Fibroblast of lung (primary cell): ENCODE data around the gene PLB1. TPM values are rescaled to one million over a fixed set of nuclear protein-coding genes. Genes with fewer than 3 reads are reported as not detected.

Source experiments
- DNase-seq, 2 donors: peaks; one replicate each; pipeline versions ENCODE4 v3.0.0 to v3.0.0-alpha.2; 2010; ENCODE audit warnings: low read depth in 2 of 2
- H2AFZ ChIP-seq: 2 replicates; pipeline ENCODE4 v1.5.1; 2012; ENCODE audit warnings: low read length, control low read depth, inconsistent platforms
- H3K27ac ChIP-seq: 2 replicates; pipeline ENCODE4 v1.5.1; 2011; ENCODE audit warnings: low read length, control low read depth; ENCODE audit not compliant: insufficient read depth
- H3K27me3 ChIP-seq: 2 replicates; pipeline ENCODE4 v1.5.1; 2011; ENCODE audit warnings: mild to moderate bottlenecking, low read length; ENCODE audit not compliant: control insufficient read depth, insufficient read depth
- H3K36me3 ChIP-seq: 2 replicates; pipeline ENCODE4 v1.5.1; 2011; ENCODE audit warnings: low read length; ENCODE audit not compliant: control insufficient read depth, insufficient read depth
- H3K4me1 ChIP-seq: 2 replicates; pipeline ENCODE4 v1.5.1; 2011; ENCODE audit warnings: low read length; ENCODE audit not compliant: control insufficient read depth, insufficient read depth; ENCODE audit errors: extremely low read depth
- H3K4me2 ChIP-seq: 2 replicates; pipeline ENCODE4 v1.5.1; 2011; ENCODE audit warnings: low read length, control low read depth; ENCODE audit not compliant: insufficient read depth; ENCODE audit errors: extremely low read depth
- H3K4me3 ChIP-seq, 4 experiments: fragments of 200-600 bp in 1 of 4; sonication (generic) in 1 of 4; replicated peaks in 1 of 4; 2 replicates each; pipeline ENCODE4 v1.5.1; 2011 to 2016; ENCODE audit warnings: low read length in 4 of 4, low read depth in 3 of 4, mild to moderate bottlenecking in 3 of 4, control low read depth in 2 of 4, inconsistent platforms in 1 of 4, mixed read lengths in 1 of 4; ENCODE audit not compliant: insufficient read depth in 1 of 4; ENCODE audit errors: control extremely low read depth in 1 of 4
- H3K79me2 ChIP-seq: 2 replicates; pipeline ENCODE4 v1.5.1; 2012; ENCODE audit warnings: mild to moderate bottlenecking, low read length, inconsistent platforms; ENCODE audit not compliant: control insufficient read depth, insufficient read depth
- H3K9ac ChIP-seq: 2 replicates; pipeline ENCODE4 v1.5.1; 2011; ENCODE audit warnings: mild to moderate bottlenecking, low read length, control low read depth; ENCODE audit not compliant: insufficient read depth
- H3K9me3 ChIP-seq: 2 replicates; pipeline ENCODE4 v1.5.1; 2012; ENCODE audit warnings: low read depth, low read length; ENCODE audit not compliant: control insufficient read depth, insufficient read depth
- H4K20me1 ChIP-seq: 2 replicates; pipeline ENCODE4 v1.5.1; 2011; ENCODE audit warnings: low read length; ENCODE audit not compliant: control insufficient read depth, insufficient read depth; ENCODE audit errors: extremely low read depth
- EZH2 ChIP-seq: IDR thresholded peaks from 2 replicates; pipeline ENCODE4 v1.5.1; 2012; ENCODE audit warnings: low read length, control low read depth, mild to moderate bottlenecking; ENCODE audit errors: missing control alignments
- polyA plus RNA-seq, 2 donors: library from polyadenylated mRNA; depleted of rRNA in 1 of 2; stranded (reverse) in 1 of 2; unstranded in 1 of 2; fragments of >200 nt; gene quantifications; 2 replicates each; pipeline ENCODE4 v1.2.1, GENCODE V29; 2011 to 2012; ENCODE audit warnings: missing spikeins in 1 of 2
- total RNA-seq: library from RNA; depleted of rRNA; stranded (reverse); fragments of >200 nt; gene quantifications from 2 replicates; pipeline ENCODE4 v1.2.1, GENCODE V29; 2014
- TF ChIP-seq, protein P1 (sequence below), 2 donors: IDR thresholded peaks in 1 of 2; conservative IDR thresholded peaks in 1 of 2; 1 replicate in 1 of 2; 2 replicates in 1 of 2; pipeline ENCODE4 v1.5.1; 2011 to 2012; ENCODE audit warnings: low read length in 2 of 2, control low read depth in 1 of 2, inconsistent platforms in 1 of 2, low read depth in 1 of 2, mild to moderate bottlenecking in 1 of 2

The PLB1 gene
- total and polyA plus RNA-seq, 2 donors (not counting 1 experiment from before 2014, with no cell fraction given): 0.70 to 1.8 TPM

DNA sequence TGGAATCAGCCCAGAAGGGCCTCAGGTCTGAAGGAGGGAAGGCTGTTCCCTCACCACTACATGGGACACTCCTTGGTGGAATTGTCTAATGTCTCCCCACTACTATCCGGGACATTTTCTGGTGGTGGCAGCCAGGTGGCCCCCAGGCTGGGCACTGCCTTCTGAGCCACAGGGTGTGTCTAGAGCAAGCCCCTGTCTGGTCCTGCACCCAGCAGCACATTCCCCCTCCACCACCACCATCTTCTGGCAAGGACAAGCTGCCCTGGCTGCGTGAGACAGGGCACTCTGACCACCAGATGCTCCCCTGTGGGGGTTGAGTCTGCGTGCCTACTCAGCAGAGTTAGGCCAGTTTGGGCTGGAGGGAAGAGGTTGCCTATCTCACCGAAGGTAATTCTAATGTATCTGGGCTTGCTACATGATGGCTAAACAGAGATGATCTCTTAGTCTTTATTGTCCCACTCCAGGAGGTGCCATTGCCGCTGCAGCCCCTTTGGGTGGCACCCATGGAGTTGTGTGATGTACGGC, 106.3 kb downstream of the PLB1 start:
- TF ChIP-seq, protein P1, sequence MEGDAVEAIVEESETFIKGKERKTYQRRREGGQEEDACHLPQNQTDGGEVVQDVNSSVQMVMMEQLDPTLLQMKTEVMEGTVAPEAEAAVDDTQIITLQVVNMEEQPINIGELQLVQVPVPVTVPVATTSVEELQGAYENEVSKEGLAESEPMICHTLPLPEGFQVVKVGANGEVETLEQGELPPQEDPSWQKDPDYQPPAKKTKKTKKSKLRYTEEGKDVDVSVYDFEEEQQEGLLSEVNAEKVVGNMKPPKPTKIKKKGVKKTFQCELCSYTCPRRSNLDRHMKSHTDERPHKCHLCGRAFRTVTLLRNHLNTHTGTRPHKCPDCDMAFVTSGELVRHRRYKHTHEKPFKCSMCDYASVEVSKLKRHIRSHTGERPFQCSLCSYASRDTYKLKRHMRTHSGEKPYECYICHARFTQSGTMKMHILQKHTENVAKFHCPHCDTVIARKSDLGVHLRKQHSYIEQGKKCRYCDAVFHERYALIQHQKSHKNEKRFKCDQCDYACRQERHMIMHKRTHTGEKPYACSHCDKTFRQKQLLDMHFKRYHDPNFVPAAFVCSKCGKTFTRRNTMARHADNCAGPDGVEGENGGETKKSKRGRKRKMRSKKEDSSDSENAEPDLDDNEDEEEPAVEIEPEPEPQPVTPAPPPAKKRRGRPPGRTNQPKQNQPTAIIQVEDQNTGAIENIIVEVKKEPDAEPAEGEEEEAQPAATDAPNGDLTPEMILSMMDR (conservative IDR thresholded peaks at IDR 0.05 in 1 of 2, IDR thresholded peaks at IDR 0.05 in 1 of 2; ENCODE audit: low read depth in 1 of 2, low read length in 2 of 2): no peak
- no peak for TF ChIP-seq EZH2
- Histone ChIP-seq H3K36me3 (no peaks in the 10 kb centered on the region), H3K4me2 (no peak overlapping the region), H3K79me2 (no peaks in the 10 kb centered on the region), H4K20me1 (no peaks in the 10 kb centered on the region), H3K9ac (no peak overlapping the region), H3K27ac (no peak overlapping the region), H3K4me1 (no peaks in the 10 kb centered on the region), H3K4me3 (no peak overlapping the region), H3K9me3 (no peaks in the 10 kb centered on the region), H2AFZ (no peak overlapping the region), H3K27me3 (no peaks in the 10 kb centered on the region)
- no peak for DNase-seq

DNA sequence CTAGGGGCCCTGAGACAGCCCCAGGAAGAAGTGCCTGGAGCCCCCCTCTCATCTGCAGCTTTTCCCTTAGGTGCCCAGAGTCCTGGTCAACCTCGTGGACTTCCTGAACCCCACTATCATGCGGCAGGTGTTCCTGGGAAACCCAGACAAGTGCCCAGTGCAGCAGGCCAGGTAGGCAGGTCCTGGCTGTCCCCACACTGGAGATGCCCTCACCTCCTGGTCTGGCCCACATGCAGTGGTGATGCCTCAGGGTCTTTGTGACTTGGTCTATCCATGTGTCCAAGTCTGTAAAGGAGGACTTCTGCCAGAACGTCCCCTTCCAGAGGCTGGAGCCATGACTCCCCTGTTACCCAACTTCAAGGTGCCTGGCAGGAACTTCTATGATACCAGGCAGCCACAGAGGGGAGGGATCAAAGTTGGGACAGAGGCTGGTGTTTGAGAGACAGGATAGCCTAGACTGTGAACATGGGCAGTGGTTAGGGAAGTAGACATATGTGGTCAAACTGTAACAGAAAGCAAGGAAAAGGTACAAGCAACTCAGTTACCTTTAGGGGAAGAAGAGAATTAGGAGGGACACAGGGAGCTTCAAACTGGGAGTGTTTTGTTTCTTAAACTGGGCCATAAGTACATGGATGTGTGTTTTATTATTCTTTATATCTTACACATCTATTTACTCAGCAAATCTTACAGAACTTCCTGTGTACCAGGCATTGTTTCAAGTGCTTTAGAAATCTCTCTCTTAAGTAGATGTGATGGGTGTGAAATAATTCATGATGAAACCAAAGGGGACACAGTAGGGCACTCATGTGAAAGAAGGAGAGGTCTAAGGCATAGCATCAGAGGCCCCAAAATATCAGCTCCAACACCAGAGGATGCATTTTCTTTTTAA, 107.1 kb downstream of the PLB1 start:
- Histone ChIP-seq H3K4me2 (no peak overlapping the region), H4K20me1 (no peaks in the 10 kb centered on the region), H3K79me2 (no peaks in the 10 kb centered on the region), H2AFZ (no peak overlapping the region), H3K27me3 (no peaks in the 10 kb centered on the region), H3K9me3 (no peaks in the 10 kb centered on the region), H3K4me3 (no peak overlapping the region), H3K36me3 (no peaks in the 10 kb centered on the region), H3K9ac (no peak overlapping the region), H3K4me1 (no peaks in the 10 kb centered on the region), H3K27ac (no peak overlapping the region)
- TF ChIP-seq EZH2: no peak
- TF ChIP-seq, protein P1 (conservative IDR thresholded peaks at IDR 0.05 in 1 of 2, IDR thresholded peaks at IDR 0.05 in 1 of 2; ENCODE audit: low read depth in 1 of 2, low read length in 2 of 2): no peak
- no peak for DNase-seq

DNA sequence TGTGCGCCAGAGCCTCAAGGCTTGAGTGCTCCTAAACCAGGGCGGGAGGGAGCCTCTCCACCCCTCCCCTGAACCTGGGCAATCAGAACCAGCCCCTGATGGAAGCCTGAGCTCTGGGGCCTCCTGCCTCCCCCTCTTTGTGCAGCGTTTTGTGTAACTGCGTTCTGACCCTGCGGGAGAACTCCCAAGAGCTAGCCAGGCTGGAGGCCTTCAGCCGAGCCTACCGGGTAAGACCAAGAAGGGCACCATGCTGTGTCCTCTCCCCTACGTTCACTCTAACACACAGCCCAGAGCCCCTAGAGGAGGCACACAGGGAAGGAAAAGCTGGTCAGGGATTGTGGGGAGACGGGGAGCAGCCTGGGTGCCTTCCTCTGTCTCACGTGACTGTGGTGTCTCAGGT, 108.0 kb downstream of the PLB1 start:
- DNase-seq: no peak
- Histone ChIP-seq H3K4me2 (no peak overlapping the region), H3K4me1 (no peaks in the 10 kb centered on the region), H3K27me3 (no peaks in the 10 kb centered on the region), H4K20me1 (no peaks in the 10 kb centered on the region), H2AFZ (no peak overlapping the region), H3K79me2 (no peaks in the 10 kb centered on the region), H3K9ac (no peak overlapping the region), H3K4me3 (no peak overlapping the region), H3K9me3 (no peaks in the 10 kb centered on the region), H3K36me3 (no peaks in the 10 kb centered on the region), H3K27ac (no peak overlapping the region)
- TF ChIP-seq EZH2: no peak
